Endometrium (tissue), 2 donors: ENCODE results near the gene TRIM33.
"Not testable (repeated sequence)": the region's sequence is repeated elsewhere in the genome, so short reads cannot be mapped to it uniquely, and the experiment has no call there.

ENCODE experiments used
- FAIRE-seq: peaks from 2 replicates; lab custom pipeline; 2012; peaks lifted over from hg19 to GRCh38; lab: Jason Lieb, UNC
- donor health status: control.
- donor health status: control.

Gene TRIM33

DNA sequence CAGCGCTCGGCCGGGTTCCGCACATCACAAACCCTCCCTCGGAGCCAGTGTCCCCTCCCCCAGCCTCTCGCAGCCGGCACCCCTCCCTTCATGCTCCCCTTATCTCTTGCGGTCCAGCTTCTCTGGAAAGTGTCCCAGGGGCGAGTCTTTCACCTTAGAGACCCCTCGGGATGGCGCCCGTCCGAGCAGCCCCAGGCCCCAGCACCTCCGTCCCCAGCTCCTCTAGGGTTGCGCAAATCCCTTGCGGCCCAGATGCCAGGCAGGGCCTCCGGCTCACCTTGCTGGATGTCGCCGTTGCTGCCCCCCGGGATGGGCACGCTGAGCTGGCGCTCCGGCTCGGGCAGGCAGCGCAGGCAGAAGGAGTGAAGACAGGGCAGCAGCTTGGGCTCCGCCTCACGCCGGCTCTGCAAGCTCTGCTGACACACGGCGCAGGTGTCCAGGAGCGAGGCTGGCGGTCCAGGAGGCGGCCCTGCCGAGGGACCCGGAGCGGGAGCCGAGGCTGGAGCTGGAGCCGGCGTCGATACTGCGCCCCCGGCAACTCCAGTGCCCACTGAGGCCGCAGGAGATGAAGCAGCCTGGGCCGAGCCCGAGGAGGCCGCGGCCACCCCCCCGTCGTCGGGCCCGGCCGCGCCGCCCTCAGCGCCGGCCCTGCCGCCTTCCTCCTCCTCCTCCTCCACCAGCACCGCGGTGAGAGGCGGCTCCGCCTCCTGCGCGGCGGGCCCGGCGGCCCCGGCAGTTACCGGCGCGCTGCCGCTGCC, 550 bp downstream of the TRIM33 start:
- FAIRE-seq, result no peak

DNA sequence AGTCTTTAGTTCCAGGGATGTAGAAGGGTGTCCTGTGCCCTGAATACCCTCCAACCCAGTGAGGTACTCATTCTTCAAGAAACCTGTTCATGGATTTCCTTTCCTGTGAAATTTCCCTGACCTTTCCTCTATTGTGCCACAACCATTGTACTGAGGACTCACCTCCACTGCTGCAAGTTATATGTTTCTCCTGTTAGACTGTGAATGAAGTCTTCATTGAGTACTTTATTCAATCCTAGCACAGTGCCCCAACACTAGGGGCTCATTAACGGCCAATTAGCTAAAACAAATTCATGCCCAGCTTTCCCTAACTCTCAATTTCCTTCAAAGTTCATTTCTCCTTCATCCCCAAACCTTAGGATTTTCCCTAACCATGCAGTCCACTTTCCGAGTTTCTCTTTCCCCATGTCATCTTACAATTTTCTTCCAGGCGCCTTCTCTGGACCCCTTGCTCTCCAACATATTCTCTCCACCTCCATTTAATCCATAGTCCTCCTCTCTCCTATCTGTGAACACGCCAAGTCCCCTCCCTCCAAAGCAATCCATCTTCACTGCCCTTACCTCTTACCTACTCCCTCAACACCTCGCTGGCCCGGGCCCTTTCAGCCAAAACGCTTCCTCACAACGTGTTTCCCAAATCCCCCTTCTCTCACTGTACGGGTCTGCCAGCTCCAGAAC, 1.3 kb downstream of the TRIM33 start:
- FAIRE-seq, result no peak

DNA sequence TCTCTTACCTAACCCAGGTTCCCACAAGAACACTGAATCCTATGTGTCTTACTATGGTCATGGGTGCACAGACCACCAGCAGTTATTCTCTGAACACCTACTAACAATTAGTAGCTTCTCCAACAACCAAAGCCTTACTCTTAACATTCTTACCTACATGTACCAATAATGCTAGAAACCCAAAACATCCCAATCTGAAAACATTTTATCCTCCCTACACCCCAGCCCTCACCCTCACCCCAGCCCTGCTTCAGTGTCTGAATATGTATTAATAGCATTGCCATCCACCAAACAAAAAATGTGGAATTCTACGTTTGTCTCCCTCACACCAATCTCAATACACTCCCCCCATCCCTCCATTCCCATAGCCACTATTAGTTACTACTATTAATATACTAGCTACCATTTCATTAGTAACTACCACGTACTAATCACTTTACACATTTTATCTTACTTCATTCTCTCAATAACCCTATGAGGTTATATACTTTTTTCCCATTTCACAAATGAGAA, 2.6 kb downstream of the TRIM33 start:
- FAIRE-seq, result no peak

DNA sequence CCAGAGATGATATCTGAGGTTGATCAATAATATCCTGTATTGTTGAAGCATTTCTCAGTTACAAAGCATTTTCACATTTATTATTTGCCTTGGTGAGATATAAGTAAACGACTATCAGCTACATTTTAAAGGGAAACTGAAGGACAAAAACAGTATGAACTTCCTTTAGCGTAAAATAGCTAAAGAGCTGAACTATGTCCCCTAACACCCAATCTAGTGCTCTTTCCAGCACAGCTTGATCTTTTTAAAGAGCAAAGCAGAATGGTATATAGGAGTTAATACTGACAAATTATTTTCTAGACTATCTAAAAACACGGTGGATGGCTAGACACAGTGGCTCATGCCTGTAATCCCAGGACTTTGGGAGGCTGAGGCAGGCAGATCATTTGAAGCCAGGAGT, 3.5 kb downstream of the TRIM33 start:
- FAIRE-seq, result no peak

DNA sequence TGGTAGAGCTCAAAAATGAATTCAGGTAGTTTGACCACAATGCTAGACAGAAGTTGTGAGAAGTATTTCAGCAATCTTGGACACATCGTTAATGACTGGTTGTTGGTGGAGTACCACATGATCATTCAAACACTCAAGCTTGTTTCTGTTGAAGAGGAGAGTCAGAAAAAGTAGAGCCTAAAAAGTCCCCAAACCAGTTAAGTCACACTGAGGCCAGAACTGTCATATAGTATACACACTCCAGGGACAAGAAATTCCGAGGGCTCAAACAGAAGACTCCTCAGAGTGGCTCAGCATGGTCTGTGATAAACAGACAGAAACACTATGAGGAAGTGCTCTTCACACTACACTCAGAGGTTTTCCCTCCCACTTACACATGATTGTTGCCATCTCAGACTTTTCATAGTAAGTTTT, 5.8 kb downstream of the TRIM33 start:
- FAIRE-seq, result no peak

DNA sequence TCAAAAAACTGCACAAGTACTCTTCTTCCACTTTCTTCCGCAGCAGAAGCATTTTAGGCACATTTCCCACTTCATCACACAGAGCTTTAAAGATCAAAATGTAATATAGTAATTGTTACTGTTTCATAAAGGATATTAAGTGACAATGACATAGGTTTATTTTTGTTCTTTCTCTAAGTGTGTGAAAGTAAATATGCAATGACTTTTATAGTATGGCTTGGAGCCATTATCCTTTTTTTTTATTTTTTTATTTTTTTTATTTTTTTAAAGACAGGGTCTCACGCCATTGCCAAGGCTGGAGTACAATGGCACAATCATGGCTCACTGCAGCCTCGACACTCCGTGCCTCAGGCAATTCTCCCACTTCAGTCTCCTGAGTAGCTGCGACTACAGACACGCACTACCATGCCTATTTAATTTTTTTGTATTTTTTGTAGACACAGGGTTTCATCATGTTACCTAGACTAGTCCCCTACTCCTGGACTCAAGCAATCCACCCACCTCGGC, 7.0 kb downstream of the TRIM33 start:
- no peak for FAIRE-seq

DNA sequence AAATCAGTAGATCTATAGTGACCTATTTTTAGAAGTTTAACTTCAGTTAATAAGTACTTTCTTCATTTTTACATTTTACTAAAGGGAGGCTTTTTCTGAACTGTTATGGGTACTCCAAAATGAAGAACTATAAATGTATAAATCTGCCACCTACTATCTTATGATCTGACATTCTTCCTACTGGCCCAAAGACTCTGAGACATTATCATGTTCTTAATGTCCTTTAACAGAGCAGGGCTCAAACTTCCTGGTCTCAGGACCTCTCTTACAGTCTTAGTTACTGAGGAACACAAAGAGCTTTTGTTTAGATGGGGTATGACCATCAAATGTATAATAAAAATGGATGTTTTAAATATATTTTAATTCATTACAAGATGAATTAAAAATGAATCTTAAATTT, 8.9 kb downstream of the TRIM33 start:
- no peak for FAIRE-seq

DNA sequence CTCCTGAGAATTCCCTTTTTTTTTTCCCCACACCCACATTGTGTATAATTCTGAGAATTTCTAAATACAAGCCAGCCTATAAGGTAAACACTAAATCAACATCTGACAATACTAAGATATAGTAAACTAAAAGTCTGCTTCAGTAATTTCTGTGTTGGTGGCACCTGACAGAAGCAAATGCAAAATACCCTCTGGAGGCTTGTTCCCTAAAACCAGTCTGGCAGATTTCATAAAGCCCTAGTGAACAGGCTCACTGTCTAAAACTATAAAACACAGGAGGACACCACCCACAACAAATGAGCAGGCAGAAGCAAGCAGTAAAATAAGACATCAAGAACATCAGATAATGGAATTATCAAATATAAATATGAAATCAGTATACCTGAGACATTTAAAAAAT, 11.5 kb downstream of the TRIM33 start:
- no peak for FAIRE-seq

DNA sequence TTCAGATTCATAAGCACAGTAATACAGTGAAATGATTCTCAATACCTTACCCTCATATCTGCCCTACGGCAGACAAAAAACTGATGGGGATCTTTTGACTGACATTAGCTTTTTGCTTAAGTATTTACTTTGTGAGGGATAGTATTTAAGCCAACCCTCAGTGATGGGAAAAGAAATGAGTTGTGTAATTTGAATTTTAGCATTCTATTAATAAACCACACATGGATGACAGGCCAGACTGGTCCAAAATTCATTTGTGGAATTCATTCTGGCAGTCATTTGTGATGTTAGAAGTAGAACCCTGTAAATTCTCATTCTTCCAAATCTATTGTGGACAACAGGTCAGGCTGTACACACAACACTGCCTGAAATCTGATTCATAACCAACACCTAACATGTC, 14.9 kb downstream of the TRIM33 start:
- no peak for FAIRE-seq

DNA sequence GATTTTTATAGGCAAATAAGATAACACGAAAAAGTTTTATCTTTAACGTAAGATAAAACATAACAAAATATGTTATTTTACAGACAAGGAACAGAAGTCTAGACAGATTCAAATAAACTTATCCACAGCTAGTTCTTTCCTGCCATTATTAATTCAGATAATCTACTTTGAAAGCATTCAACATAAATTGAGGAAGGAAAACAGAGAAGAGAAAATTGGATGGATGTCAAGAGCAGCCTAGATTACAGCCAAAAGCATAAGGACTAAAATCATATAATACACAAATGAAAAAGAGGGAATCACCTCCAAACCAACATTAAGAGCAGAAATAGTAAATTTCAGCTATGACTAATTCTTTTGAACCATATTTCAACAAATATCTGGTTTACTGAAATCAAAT, 15.5 kb downstream of the TRIM33 start:
- no peak for FAIRE-seq

DNA sequence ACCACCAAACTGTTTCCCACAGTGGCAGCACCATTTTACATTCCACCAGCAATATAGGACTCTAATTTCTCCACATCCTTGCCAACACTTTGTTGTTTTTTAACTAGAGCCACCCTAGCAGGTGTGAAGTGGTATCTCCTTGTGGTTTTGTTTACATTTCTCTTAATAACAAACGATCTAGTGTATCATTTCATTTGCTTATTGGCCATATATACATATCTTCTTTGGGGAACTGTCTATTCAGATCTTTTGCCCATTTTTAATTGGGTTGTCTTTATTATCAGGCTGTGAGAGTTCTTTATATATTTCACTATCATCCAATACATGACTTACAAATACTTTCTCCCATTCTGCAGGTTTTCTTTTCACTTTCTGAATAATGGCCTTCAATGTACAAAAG, 18.0 kb downstream of the TRIM33 start:
- no peak for FAIRE-seq

DNA sequence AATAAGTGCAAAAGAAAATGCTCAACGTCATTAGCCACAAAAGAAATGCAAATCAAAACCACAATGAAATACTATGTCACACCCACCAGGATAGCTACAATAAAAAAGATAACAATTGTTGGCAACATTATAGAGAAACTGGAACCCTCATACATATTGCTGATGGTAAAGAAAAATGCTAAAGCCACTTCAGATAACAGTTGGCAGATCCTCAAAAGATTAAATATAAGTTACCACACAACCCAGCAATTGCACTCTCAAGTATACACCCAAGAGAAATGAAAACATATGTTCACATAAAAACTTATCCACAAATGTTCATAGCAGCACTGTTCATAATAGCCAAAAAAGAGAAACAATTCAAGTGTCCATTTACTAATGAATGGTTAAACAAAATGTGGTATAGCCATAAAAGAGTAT, 20.7 kb downstream of the TRIM33 start:
- FAIRE-seq, result no peak

DNA sequence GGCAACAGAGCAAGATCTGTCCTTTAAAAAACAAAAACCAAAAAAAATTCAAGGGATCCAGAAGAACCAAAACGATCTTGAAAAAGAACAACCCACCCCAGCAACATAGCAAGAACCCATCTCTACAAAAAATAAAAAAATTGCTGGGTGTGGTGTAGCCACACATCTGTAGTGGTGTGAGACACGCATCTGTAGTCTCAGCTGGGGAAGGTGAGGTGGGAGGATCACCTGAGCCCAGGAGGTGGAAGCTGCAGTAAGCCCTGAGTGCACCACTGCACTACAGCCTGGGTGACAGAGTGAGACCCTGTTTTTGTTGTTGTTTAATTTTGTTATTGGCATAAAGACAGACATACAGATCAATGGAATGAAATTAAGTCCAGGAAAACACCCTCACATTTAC, 22.3 kb downstream of the TRIM33 start:
- FAIRE-seq, result no peak

DNA sequence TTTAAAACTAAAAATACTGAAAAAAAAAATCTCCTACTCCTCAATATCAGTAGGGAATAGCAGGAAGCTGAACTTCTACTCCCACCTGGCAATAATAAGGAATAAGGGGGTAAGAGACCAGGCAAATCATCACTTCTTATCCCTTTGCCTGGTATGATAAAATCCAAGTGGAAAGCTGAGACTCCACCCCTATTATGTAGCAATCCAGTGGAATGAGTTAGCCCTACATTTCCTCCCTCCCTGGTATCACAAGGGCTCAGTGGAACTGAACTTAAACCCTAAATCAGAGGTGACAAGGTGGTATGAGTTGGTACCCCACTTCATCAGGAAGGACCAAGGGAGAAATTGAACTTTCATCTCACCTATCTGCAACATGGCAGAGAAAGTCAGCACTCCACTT, 25.7 kb downstream of the TRIM33 start:
- FAIRE-seq, result no peak

DNA sequence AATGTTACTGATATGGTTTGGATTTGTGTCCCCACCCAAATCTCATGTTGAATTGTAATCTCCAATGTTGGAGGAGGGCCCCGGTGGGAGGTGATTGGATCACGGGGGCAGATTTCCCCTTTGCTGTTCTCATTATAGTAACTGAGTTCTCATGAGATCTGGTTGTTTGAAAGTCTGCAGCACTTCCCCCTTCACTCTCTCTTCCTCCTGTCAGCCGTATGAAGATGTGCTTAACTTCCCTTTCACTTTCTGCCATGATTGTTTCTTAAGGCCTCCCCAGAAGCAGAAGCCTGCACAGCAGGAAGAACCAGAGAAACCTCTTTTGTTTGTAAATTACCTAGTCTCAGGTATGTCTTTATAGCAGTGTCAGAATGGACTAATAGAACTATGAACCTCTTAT, 28.4 kb downstream of the TRIM33 start:
- no peak for FAIRE-seq

DNA sequence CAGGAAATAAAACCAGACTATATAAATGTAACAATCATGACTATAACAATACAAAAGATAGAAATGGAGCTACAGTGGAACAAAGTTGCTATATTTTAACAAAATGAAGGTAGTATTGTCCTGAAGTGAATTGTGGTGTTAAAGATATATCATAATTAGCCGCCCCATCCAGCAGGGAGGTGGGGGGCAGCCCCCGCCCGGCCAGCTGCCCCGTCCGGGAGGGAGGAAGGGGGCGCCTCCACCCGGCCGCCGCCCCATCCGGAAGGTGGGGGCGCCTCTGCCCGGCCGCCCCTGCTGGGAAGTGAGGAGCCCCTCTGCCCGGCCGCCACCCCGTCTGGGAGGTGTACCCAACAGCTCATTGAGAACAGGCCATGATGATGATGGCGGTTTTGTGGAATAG, 31.4 kb downstream of the TRIM33 start:
- not testable (repeated sequence) for FAIRE-seq

DNA sequence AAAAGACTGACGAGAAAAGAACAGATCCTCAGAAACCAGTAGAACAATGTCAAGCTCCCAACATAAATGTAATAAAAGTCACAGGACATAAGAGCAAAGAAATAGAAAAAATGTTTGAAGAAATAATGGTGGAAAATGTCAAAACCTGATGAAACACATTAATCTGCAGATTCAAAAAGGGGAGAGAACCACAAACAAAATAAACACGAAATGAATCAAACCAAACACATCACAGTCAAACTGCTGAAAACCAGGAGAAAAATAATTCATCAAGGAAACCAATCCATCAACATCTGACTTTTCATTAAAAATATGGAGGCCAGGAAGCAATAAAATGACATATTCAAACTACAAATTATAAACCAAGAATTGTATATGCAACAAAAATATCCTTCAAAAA, 31.9 kb downstream of the TRIM33 start:
- FAIRE-seq, result no peak

DNA sequence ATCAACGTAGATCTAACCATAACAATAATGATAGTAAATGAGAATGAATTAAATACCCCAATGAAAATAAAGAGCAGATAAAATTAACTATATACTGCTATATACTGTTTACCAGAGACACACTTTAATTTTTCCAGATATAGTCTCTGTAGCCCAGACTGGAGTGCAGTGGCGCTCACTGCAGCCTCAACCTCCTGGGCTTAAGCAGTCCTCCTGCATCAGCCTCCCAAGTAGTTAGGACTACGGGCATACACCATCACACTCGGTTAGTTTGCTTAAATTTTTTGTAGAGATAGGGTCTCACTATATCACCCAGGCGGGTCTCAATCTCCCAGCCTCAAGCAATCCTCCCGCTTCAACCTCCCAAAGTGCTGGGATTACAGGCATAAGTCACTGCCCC, 37.2 kb downstream of the TRIM33 start:
- FAIRE-seq, result no peak

DNA sequence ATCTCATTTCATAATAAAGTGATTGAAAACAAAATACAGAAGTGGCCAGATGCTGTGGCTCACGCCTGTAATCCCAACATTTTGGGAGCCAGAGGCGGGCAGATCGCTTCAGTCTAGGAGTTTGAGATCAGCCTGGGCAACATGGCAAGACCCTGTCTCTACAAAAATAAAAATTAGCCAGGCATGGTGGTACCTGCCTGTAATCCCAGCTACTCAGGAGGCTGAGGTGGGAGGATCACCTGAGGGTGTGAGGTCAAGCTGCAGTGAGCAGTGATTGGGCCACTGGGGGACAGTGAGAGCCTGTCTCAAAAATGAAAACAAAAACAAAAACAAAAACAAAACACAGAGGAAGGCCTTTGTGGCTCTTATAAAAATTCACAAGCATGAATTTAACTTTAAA, 38.6 kb downstream of the TRIM33 start:
- FAIRE-seq, result no peak

DNA sequence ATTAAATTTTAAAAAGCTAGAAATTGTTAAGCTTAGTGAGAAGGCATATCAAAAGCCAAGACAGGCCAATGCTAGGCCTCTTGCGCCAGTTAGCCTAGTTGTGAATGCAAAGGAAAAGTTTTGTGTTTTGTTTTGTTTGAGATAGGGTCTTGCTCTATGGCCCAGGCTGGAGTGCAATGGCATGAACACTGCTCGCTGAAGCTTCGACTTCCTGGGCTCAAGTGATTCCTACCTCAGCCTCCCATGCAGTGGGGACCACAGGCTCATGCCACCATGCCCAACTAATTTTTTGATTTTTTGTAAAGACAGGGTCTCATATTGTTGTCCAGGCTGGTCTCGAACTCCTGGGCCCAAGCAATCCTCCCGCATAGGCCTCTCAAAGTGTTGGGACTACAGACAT, 40.3 kb downstream of the TRIM33 start:
- FAIRE-seq, result no peak

DNA sequence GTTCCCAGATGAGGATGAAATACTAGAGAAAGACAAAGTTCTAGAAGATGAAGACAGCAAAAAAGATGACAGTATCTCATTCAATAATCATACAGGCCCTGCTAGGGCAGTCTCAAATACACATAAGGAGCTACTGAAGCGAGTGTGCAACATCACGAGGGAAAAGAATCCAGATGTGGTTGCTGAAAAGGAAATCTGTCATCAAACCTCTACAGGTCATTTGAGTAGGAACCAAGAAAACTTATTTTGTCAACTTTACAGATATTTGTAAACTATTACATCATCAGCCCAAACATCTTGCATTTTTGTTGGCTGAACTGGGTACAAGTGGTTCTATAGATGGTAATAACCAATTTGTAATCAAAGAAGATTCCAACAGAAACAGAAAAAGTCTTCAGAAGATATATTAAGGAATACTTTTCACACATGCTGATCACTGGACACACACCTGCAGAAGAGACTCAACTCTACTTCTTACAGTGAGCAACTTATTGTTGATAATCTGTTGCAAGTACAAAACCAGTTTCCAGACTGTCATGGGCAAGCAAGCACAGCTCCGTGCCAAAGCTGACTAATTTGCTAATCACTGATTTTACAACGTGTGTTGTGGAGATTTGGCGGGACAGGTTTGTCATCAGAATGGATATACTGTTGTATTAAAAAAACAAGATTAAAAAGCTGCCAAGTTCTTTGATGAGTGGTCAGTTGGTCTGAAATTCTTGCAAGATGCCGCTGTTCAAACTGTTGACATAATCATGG, 42.1 kb downstream of the TRIM33 start:
- FAIRE-seq, result no peak

DNA sequence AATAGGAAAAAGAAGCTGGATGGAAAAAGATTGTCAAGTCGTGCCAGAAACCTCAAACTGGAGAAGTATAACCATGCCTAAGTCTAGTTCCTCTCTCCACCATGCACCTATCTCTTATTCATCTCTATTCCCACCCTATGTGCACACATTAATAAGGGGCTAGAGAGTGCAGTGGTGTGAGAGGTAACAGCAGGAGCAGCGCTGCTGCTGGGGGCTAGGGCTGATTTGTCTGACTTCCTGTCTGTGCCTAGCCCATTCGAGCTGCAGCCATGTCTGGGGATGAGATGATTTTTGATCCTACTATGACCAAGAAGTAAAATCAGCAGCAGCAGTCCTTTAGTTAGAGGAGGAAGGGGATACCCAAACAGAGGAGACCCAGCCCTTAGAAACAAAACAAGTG, 43.0 kb downstream of the TRIM33 start:
- FAIRE-seq, result no peak

DNA sequence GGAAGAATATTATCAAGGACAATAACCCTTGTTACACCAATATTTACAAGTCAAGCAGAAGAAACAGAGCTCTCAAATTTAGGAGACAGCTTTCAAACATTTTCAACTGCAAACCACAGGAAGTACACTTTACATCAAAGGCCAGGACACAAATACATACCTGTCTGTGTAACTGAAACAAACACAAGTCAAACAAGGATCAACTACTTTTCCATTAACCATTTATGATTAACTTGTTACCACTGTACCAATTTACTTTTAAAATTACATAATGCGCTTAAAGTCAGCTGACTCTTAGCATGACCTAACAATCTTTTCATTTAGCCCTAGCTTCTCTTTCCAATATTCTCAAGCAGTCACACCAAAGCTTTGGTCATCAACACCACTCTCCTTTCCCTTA, 43.5 kb downstream of the TRIM33 start:
- FAIRE-seq, result no peak
